PFSK-1 (cell line): ENCODE data around the gene ATP6V1G2.

Experiments used
- FOXP2 ChIP-seq: optimal IDR thresholded peaks from 2 replicates; pipeline ENCODE3; 2011; ENCODE audit warnings: borderline replicate concordance, control low read depth, inconsistent platforms; ENCODE audit not compliant: insufficient read depth; ENCODE audit errors: extremely low read length, extremely low read depth
- POLR2AphosphoS5 ChIP-seq: IDR thresholded peaks from 2 replicates; pipeline ENCODE4 v1.6.1; 2012; ENCODE audit warnings: low read depth, mild to moderate bottlenecking, control low read depth, low read length, moderate library complexity
- SIN3A ChIP-seq: IDR thresholded peaks from 2 replicates; pipeline ENCODE4 v1.6.1; 2012; ENCODE audit warnings: mild to moderate bottlenecking, low read length, moderate library complexity, borderline replicate concordance; ENCODE audit not compliant: insufficient read depth
- TAF1 ChIP-seq: IDR thresholded peaks from 2 replicates; pipeline ENCODE4 v1.6.1; 2012; ENCODE audit warnings: low read length, control low read depth, borderline replicate concordance; ENCODE audit not compliant: insufficient read depth
- TF ChIP-seq, protein P1 (sequence below), 2 experiments: IDR thresholded peaks; 2 replicates each; pipeline versions ENCODE4 v1.6.1 to v1.8.0; 2011 to 2012; ENCODE audit warnings: low read depth in 2 of 2, low read length in 2 of 2, control low read depth in 1 of 2, inconsistent platforms in 1 of 2, mild to moderate bottlenecking in 1 of 2, moderate library complexity in 1 of 2; ENCODE audit not compliant: insufficient read depth in 1 of 2

The ATP6V1G2 gene

DNA sequence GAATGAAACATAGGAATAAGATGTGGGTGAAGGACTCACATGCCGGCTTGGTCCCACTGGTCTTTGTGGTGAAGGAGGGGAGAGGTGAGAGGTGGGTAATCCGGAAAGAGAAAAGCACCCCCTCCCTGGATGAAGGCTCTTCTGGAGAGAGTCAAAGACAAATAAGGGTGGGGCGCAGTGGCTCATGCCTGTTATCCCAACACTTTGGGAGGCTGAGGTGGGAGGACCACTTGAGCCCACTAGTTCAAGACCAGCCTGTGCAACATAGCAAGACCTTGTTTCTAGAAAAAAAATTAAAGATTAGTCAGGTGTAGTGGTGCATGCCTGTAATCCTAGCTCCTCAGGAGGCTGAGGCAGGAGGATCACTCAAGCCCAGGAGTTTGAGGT, 32.7 kb upstream of the ATP6V1G2 start:
- no peak for TF ChIP-seq POLR2AphosphoS5
- TF ChIP-seq TAF1, result no peak
- TF ChIP-seq, protein P1, sequence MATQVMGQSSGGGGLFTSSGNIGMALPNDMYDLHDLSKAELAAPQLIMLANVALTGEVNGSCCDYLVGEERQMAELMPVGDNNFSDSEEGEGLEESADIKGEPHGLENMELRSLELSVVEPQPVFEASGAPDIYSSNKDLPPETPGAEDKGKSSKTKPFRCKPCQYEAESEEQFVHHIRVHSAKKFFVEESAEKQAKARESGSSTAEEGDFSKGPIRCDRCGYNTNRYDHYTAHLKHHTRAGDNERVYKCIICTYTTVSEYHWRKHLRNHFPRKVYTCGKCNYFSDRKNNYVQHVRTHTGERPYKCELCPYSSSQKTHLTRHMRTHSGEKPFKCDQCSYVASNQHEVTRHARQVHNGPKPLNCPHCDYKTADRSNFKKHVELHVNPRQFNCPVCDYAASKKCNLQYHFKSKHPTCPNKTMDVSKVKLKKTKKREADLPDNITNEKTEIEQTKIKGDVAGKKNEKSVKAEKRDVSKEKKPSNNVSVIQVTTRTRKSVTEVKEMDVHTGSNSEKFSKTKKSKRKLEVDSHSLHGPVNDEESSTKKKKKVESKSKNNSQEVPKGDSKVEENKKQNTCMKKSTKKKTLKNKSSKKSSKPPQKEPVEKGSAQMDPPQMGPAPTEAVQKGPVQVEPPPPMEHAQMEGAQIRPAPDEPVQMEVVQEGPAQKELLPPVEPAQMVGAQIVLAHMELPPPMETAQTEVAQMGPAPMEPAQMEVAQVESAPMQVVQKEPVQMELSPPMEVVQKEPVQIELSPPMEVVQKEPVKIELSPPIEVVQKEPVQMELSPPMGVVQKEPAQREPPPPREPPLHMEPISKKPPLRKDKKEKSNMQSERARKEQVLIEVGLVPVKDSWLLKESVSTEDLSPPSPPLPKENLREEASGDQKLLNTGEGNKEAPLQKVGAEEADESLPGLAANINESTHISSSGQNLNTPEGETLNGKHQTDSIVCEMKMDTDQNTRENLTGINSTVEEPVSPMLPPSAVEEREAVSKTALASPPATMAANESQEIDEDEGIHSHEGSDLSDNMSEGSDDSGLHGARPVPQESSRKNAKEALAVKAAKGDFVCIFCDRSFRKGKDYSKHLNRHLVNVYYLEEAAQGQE (IDR thresholded peaks at IDR 0.05; ENCODE audit: insufficient read depth in 1 of 2, low read depth in 2 of 2, low read length in 2 of 2), result no peak
- TF ChIP-seq FOXP2, result no peak
- TF ChIP-seq SIN3A, result no peak

DNA sequence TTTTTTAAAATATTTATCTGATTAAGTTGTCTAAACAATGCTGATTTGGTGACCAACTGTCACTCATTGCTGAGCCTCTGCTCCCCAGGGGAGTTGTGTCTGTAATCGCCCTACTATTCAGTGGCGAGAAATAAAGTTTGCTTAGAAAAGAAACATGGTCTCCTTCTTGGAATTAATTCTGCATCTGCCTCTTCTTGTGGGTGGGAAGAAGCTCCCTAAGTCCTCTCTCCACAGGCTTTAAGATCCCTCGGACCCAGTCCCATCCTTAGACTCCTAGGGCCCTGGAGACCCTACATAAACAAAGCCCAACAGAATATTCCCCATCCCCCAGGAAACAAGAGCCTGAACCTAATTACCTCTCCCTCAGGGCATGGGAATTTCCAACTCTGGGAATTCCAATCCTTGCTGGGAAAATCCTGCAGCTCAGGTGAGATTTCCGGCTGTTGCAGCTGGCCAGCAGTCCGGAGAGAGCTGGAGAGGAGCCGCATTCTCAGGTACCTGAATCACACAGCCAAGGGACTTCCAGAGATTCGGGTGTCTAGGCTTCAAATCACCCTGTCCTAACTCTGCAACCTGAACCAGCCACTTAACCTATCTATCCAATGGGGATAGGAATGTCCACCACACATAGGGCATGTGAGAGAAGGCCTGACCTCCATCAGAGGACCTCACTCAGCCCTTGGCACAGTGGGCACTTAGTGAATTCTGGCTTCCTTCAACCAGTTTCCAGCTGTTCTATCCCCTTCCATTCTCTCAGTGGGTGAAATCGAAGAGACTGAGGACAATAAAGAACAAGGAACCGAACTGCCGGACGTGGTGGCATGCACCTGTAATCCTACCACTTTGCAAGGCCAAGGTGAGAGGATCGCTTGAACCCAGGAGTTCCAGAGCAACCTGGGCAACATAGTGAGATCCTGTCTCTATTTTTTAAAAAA, 32.0 kb upstream of the ATP6V1G2 start:
- TF ChIP-seq POLR2AphosphoS5 (no peak), SIN3A (no peak), TAF1 (no peak), FOXP2 (no peak)
- TF ChIP-seq, protein P1 (IDR thresholded peaks at IDR 0.05; ENCODE audit: insufficient read depth in 1 of 2, low read depth in 2 of 2, low read length in 2 of 2), result no peak

DNA sequence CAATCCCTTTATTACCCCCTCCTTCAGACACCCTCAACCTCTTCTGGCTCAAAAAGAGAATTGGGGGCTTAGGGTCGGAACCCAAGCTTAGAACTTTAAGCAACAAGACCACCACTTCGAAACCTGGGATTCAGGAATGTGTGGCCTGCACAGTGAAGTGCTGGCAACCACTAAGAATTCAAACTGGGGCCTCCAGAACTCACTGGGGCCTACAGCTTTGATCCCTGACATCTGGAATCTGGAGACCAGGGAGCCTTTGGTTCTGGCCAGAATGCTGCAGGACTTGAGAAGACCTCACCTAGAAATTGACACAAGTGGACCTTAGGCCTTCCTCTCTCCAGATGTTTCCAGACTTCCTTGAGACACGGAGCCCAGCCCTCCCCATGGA, 31.2 kb upstream of the ATP6V1G2 start:
- TF ChIP-seq POLR2AphosphoS5 (no peak), FOXP2 (no peak), SIN3A (no peak), TAF1 (no peak)
- TF ChIP-seq, protein P1 (IDR thresholded peaks at IDR 0.05; ENCODE audit: insufficient read depth in 1 of 2, low read depth in 2 of 2, low read length in 2 of 2), result no peak

DNA sequence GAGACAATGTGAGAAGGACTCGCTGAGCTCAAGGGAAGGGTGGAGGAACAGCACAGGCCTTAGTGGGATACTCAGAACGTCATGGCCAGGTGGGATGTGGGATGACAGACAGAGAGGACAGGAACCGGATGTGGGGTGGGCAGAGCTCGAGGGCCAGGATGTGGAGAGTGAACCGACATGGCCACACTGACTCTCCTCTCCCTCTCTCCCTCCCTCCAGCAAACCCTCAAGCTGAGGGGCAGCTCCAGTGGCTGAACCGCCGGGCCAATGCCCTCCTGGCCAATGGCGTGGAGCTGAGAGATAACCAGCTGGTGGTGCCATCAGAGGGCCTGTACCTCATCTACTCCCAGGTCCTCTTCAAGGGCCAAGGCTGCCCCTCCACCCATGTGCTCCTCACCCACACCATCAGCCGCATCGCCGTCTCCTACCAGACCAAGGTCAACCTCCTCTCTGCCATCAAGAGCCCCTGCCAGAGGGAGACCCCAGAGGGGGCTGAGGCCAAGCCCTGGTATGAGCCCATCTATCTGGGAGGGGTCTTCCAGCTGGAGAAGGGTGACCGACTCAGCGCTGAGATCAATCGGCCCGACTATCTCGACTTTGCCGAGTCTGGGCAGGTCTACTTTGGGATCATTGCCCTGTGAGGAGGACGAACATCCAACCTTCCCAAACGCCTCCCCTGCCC, 30.6 kb upstream of the ATP6V1G2 start:
- TF ChIP-seq, protein P1 (IDR thresholded peaks at IDR 0.05; ENCODE audit: insufficient read depth in 1 of 2, low read depth in 2 of 2, low read length in 2 of 2), result no peak
- TF ChIP-seq TAF1, result no peak
- TF ChIP-seq SIN3A, result no peak
- no peak for TF ChIP-seq FOXP2
